OCI-LY1 (cell line): Measurements from ENCODE around the gene ATL1.

Source experiments
- CTCF ChIP-seq: fragments of 200-600 bp; sonication (generic), shearing (Covaris generic); IDR thresholded peaks from 2 replicates; pipeline ENCODE4 v1.5.1; 2017; ENCODE audit warnings: mild to moderate bottlenecking, antibody characterized with exemption, low read length, moderate library complexity, mixed read lengths
- EZH2 ChIP-seq: fragments of 200-600 bp; sonication (generic), shearing (Covaris generic); IDR thresholded peaks from 2 replicates; pipeline ENCODE4 v1.8.0; 2017; ENCODE audit warnings: borderline replicate concordance, mixed run types, mild to moderate bottlenecking, antibody characterized with exemption, low read length, moderate library complexity, mixed read lengths

DNA sequence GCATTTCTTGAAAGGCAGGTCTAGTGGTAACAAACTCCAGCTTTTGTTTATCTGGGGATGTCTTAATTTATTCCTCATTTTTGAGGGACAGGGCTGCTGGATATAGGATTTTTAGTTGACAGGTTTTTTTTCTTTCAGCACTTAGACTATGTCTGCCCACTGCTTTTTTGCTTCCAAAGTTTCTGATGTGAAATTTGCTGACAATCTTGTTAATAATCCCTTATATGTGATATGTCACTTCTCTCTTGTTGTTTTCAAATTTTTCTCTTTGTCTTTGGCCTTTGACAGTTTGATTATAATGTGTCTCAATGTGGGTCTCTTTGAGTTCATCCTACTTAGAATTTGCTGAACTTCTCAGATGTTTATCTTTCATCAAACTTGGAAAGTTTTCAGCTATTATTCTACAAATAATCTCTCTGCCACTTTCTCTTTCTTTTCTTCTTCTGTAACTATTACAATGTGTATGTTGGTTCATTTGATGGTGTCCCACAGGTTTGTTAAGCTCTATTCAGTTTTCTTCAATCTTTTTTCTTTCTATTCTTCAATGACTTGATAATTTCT is 9.8 kb downstream of the ATL1 start:
- TF ChIP-seq CTCF = no peak
- TF ChIP-seq EZH2 = no peak
